HG02938 (cell line): ENCODE measurements around the gene CYP17A1.
A peak's percentile ranks its signal among the peaks of the same experiment; 100 is the strongest.

ENCODE experiments used
- ATAC-seq: cut with Tn5 transposase; IDR thresholded peaks from one replicate; pipeline ENCODE4 v1.9.1; 2021; ENCODE audit warnings: mild to moderate bottlenecking, moderate library complexity; ENCODE audit not compliant: unreplicated experiment

Gene CYP17A1

DNA sequence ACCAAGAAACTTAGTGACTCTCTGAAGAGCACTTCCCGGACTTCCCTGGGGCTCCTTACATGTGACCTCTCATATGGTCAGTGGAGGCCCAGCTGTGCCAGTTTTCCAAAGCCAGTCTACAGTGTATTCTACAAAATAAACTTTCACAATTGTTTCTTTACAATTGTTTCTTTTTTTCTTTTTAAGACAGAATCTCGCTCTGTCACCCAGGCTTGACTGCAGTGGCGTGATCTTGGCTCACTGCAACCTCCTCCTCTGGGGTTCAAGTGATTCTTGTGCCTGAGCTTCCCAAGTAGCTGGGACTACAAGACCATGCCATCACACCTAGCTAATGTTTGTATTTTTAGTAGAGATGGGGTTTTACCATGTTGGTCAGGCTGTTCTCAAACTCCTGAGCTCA, 25.9 kb downstream of the CYP17A1 start:
- ATAC-seq = no peak

DNA sequence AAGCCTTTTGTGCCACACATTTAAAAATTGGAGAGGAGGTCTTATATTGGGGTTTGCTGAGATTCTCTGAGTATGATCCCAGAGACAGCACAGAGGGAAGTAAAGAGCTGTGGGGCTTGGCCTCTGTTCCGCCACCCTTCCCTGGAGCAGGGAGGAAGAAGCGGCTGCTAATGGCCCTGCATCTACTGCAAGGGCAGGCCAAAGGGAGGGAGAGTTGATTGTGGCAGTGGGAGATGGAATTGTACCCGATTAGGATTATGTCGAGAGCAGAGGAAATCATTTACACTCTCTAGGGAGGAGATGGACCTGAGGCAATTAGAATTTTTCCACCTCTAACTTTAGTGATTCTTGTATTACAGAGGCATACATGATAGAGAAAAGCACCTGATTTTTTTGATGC, 28.8 kb downstream of the CYP17A1 start:
- ATAC-seq = no peak

DNA sequence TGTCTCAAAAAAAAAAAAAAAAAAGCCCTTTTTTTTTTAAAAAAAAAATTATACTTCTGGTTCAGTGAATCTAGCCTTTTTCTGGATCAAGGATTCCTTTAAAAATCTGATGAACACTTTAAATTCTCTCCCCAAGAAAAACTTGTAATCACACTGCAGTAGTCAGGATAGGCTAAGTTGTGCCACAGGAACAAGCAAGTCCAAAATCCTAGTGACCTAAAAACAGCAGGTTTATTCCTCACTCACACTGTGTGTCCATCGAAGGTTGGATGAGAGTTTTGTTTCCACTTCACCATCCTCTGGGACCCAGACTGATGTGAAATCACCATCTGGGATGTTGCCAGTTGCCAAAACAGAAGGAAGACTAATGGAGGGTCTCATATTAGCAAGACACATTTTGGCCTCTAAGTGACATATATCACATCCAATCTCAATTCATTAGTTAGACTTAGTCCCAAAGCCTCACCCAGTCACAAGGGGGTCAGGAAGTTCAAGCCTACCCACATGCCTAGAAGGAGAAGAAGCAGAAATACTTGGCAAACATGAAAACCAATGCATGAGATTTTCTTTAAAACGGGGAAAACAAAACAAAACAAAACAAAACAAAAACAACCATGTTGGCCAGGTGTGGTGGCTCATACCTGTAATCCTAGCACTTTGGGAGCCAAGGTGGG, 32.7 kb downstream of the CYP17A1 start:
- ATAC-seq = no peak

DNA sequence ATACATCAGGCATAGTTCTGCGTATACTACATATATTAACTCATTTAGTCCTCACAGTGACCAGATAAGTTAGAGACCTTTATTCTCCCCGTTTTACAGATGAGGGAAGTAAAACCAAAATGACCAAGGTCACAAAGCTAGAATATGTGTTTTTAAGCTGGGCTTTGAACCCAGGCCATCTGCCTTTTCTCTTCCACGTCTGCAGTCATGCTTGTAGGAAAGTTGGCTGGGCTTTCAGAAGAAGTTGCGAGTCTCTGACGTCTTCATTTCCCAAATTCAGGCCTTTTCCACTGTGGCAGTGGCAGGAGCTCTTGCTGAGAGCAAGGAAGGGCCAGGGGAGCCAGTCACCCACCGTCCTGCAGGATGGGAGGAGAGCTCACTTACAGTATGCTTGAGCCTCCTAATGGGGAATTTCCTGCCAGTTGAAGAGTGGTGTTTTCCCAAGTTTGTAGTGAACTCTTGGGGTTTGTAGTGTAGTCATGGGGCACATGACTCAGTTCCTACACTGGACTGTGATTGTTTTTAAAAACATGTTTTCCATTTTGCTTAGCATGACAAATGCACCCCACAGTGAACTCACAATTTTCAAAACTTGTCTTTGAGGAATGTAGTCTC, 34.2 kb downstream of the CYP17A1 start:
- no peak for ATAC-seq

DNA sequence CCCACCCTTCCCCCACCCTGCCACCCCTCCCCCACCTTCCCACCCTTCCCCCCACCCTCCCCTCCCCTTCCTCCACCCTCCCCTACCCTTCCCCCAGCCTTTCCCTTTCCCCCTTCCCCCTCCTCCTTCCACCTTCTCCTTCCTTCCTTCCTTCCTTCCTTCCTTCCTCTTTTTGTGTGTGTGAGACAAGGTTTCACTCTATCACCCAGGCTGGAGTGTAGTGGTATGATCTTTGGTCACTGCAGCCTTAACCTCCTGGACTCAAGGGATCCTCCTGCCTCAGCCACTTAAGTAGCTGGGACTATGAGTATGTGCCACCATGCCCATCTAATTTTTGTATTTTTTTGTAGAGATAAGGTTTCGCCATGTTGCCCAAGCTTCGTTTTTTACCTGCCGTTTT, 35.2 kb downstream of the CYP17A1 start:
- no peak for ATAC-seq

DNA sequence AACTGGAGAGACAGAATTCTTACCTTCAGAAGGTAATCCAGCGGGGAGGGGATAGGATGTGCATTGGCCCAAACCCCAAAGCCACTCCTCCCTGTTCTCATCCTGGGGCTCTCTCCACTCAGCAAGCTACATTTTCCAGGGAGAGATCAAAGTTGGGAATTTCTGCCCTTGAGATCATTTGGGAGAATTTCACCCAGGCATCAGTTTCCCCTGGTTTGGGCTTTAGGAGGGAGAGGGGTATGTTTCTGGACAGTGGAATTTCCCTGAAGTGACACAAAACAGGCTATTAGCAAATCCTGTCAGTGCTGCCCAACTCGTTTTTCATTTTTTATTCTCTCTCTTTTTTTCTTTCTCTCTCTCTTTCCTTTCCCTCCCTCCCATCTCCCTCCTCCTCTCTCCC, 35.7 kb downstream of the CYP17A1 start:
- ATAC-seq = no peak

DNA sequence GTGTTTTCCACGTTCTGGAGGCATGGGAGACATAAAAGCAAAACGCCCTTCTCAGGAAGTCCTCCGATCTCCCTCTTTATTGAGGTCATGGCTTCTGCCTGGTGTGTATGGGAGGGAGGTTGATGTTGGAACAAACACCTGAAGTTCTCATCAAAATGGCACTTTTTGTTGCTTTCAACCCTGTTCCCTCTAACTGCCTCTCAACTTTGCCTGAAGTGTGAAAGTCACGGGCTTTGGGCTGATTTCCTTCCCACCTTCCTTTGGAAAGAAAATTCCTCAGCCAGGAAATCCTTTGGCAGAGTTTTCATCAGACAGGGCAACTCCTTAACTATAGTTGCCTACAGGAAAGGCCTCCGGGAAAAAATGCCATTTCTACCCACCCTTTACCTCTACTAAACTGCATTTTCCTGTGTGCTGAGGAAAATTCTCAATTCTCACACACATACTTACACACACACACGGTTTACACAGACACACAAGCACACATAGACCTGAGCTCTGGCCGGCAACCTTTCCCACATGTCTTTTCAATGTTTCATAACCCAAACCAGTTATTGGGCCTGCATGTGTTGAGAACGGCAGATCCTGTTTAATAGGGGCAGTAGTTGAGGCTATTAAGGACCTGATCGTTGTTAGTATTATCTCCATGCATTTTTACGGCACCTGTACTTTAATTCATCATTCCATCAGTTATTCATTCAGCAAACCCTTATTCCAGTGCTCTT, 36.4 kb downstream of the CYP17A1 start:
- ATAC-seq = no peak

DNA sequence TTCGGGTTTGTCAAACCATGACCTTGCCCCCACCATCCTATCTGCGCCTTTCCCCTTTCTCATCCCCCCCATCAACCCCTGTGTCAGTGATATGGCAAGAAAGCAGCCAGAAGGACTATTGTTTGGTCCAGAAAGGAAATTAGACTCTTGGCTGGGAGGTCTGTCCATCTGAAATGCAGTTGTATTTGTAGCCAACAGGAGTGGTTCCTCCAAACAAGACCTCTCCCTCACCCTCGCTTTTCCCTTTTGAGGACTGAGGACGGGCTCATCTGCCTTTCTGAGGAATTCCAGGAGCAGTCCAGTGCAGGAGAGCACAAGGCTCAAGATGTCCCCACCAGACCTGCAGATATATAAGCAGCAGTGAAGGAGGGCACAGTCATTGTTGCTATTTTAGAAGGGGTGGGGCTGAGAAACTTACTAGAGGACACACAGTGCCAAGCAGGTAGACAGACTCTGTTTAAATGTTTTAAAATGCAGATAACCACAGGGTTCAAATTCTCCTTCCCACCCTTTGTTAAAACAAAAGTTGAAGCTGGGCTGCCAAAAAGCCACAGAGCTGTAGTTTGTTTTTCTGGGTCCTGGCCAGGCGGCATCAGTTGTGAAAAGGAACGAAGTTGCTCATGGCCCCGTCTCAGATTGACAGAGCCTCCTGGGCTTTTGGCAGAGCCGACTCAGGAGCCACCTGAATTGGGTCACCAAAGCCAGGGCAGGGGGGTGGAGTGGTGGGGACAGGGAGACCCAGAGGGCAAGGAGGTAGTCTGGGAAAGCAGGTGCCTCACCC, 37.3 kb downstream of the CYP17A1 start:
- ATAC-seq = no peak

DNA sequence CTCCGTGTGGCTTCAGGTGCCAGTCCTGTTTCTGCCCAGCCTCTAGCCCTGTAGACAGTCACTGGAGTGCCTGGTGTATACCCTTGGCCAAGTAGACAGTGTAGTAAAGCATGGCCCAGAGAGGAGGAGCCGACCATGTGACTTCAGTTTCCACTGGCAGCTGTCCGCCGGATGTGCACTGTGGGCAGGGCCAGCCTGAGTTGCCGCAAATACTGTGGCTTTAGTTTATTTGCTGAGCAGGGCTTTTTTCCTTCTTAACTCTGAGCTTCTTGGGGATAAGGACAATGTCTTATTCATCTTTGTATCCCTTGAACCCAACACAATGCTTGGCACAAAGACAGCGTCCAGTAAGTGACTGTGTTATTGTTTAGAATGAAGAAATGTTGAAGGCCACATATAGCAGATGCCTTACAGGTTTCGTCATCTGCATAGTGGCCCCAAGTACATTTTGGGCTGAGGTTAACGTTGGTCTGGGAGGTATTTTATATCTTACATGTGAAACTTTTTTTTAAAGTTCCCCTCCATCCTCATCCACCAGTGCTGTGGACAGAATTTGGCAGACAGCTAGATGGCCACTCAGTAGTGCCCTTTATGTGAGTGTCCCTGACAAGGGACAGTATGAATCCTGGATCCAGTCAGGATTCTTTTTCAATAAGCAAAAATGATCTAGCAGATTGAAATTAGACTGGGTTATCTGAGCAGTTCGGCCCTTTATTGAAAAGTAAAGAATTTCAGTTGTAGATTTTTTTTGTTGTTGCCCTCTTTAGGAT, 40.6 kb downstream of the CYP17A1 start:
- ATAC-seq = peak; percentile 98

DNA sequence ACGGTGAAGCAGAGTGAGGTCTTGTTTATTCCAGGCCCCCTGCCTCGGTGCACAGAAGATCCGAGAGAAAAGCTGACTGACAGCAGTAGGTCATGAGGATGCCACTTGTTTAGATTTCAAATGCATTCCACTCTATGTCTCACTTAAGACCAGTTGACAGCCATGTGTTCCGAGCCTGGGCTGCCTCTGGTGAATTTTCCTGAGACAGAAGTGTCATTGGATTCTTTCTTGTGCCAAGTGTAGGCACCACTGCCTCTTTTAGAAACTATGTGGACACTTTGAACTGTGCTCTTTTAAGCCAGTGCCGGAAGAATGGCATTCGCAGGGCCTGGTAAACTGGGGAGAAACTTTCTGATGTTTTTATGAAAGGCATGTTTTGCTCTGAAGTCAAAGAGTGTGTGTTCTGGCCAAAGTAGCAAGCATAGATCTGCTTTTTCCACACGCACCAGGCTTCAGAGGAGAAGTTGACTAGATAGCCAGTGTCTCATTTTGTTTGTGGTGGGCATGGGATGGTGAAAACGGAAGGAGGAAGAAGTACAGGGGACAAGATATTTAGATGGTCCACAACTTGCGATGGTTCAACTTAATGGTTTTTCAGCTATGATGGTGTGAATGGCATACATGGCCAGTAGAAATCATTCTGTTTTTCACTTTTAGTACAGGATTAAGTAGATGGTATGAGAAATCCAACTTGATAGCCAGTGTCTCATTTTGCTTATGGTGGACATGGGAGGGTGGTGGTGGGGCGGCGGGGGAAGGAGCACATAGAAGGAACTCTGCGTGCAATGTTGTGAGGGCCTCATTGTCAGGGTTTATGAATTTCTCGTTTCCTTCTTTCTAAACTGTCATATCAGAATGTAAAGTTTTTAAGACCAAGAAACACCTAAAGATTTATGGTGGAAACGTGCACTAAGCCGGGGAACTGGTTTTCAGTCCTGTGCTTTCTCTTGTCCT, 41.5 kb downstream of the CYP17A1 start:
- peak; percentile 43 for ATAC-seq

DNA sequence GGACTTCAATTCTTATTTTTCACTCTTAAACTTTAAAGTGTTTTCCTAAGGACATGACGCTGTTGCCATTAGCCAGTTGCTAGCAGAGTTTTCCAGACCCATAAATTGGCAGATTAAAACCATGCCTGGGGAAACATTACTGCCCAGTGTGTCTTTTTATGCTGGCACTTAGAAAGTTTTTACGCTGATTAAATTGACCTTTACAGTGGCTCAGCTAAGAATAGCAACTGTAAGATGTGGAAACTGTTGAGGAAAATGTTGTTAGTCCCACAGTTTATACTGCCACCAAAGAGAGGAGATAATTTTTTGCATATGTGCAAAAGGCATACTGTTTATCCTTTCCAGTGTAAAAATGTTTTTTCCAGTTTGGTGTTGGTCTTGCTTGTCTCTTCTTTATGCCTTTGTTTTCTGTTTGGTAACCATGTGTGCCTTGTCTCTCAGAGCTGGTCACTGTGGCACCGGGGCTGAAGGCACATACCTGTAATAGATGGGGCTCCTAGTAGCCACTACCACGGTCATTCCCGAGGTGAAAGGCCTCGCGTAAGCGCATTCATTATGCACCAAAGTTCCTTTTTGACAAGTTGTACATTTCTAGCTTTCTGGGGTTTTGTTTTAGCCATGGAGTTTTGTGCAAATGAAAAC, 45.3 kb downstream of the CYP17A1 start:
- ATAC-seq = no peak

DNA sequence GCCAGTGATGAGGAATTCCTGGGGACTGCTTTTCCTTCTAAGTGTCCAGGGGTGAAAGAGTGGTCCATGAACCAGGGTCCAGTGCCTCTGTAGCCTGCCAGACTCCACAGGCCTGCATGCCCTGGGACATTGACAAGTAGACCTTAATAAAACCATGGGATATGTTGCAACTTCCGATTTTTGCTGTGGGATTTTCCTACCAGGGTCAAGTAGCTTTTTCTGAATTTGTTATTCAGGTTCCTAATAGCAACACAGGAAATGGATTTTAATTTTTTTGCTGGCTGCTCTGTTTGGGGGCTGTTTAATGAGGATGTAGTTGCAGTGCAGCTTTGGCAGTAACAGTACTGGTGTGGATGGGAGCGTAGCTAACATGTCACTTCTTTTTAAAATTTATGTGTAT, 51.4 kb downstream of the CYP17A1 start:
- ATAC-seq = no peak

DNA sequence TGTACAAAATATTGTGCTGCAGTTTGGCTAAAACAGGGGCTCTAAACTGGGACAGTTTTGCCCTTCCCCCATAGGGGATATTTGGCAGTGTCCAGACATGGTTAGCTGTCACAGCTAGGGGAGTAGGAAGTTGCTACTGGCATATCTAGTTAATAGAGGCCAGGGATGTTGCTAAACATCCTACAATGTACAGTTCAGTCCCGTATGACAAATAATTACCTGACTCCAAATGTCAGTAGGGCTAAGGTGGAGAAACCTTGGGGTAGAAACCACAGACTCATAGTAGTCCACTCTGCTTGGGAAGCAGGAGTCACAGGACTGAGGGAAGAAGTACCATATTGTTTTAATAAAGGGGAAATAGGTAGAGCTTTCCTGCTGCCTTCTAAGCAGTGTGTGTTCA, 53.6 kb downstream of the CYP17A1 start:
- ATAC-seq = no peak

DNA sequence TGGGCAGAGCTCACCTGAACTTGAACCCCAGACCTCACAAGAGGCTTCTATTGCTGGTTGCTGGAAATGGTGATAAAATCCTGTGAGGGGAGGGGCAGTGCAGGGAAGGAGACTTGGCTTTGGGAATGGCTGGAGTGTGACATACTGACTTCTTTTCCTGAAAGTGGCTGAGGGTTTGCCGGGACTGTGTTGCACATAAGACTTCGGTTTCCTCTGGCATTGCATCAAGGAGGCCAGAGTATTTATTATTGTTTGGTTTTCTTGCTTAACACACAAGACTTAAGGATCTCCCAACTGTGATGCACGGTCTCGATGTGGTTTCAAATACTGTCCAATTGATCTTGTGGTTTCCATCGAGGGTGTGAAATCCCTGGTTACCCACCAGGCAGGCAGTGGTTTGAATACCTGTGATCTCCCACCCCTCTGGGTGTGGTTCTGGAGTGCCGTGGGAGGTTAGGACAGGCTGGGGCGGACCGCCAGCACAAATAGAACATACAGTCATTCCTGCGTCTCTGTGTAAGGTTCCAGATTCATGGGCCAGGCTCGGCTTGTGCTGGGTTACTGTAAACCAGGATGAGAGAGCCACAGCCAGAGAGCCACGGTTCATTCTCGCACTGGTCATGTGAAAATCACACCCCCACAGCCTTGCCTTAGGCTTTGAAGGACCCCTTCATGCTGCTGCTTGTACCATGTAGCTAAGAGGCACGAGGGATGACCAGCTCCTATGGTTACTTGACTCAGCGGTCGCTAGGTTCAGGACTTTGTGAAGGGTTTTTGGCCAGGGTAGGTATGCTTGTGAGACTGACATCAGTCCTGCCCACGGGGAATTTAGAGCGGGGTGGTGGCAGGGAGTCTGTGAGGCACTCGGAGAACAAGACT, 54.3 kb downstream of the CYP17A1 start:
- ATAC-seq = no peak

DNA sequence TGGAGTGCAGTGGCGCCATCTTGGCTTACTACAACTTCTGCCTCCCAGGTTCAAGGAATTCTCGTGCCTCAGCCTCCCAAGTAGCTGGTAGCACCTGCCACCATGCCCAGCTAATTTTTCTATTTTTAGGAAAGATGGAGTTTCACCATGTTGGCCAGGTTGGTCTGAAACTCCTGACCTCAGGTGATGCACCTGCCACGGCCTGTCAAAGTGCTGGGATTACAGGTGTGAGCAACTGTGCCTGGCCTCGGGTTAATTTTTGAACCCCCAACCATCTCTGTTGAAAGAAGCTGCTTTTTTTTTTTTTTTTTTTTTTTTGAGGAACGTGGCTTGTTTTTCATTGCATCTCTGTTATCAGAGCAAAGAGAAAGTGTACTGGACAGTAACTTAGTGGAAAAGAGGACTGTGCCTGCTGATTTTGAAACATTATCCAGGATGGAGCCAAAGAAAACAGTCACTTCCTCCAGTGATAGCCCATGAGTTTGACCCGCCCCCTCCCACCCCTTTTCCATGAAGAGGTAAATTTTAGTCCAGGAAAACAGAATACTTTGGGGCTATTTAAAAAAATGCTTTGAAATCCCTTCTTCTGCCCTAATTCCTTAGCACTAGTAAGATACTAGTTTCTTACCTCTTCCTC, 55.2 kb downstream of the CYP17A1 start:
- no peak for ATAC-seq

DNA sequence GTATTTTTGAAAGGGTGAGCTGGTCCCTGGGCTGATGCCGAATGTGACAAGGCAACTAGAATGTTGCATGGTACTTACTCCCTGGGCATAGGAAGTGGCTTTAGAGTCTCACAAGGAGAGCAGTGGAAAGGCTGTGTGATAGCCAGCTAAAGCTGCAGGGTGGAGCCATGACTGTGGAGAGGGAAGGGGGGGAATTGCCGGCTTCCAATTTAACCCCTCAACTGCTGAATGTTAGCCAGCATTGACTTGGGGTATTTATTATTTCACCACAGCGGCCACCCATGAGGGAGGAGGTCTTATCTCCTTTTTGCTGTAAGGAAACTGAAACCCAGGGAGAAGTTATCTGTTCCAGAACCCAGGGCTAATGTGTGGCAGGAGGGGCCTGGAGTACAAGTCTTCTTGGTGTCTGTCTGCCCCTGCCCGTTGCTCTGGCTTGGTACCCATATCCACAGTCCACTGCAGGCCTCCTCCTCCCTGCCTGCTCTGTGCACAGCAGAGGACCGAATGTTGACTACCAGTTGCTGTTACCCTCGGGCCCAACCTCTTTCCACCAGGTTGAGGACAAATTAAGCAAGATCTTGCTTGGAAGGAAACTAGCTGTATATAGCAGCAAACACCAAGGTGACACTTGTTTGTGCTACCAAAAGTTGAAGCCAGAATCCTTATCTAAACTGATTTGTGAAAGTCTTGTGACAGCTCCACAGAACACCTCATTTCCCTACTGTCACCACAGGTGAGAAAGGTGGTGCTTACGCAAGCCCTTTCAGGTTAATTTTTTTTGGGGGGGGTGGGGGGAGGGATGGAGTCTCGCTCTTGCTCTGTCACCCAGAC, 55.9 kb downstream of the CYP17A1 start:
- no peak for ATAC-seq
